Mucosa of descending colon (tissue), 3 donors: ENCODE results near the gene APIP. TPM values are rescaled to one million over a fixed set of nuclear protein-coding genes. Genes with fewer than 3 reads are reported as not detected.
"Not testable (repeated sequence)": the region's sequence is repeated elsewhere in the genome, so short reads cannot be mapped to it uniquely, and the experiment has no call there.

Experiments
- ATAC-seq: fragments of 200-7000 bp; cut with Tn5 transposase; one replicate; pipeline ENCODE4 v1.9.1; 2020; ENCODE audit warnings: mild to moderate bottlenecking, moderate library complexity
- DNase-seq, 3 donors: peaks; one replicate each; pipeline ENCODE4 v3.0.0-alpha.2; 2020
- H3K36me3 ChIP-seq: fragments of 200-600 bp; one replicate; pipeline ENCODE4 v1.8.0; 2021; ENCODE audit warnings: low read depth, mild to moderate bottlenecking
- H3K4me1 ChIP-seq: fragments of 200-600 bp; one replicate; pipeline ENCODE4 v1.8.0; 2021; ENCODE audit warnings: low read depth, mild to moderate bottlenecking
- H3K4me3 ChIP-seq: fragments of 200-600 bp; one replicate; pipeline ENCODE4 v1.8.0; 2021; ENCODE audit warnings: mild to moderate bottlenecking
- H3K9me3 ChIP-seq: fragments of 200-600 bp; one replicate; pipeline ENCODE4 v1.8.0; 2021; ENCODE audit warnings: mild to moderate bottlenecking
- CTCF ChIP-seq: fragments of 200-600 bp; IDR thresholded peaks from one replicate; pipeline ENCODE4 v1.8.0; 2022; ENCODE audit warnings: antibody characterized with exemption, mild to moderate bottlenecking
- intact Hi-C, 2 donors: fragments of 100-400 bp; cut with DNase I in 1 of 2; cut with micrococcal nuclease in 1 of 2; formaldehyde crosslinking; loops; one replicate each; pipeline versions ENCODE4 v1.11.0 to v1.11.1; 2022; cut with DNase I, micrococcal nuclease
- total RNA-seq, 3 donors: library from RNA; stranded (reverse); fragmentation: NEBNext Ultra II Directional in 2 of 3; extraction: Animal tissue kit (Norgen Biotek cat#: 25700) in 2 of 3; gene quantifications; one replicate each; pipeline versions ENCODE4 v1.2.1 to v1.2.4, GENCODE V29; 2021 to 2023
- donor health status: DM: no; HTN: no; CAD: no; lungs with moderate emphysema.
- donor health status: DM: no; HTN: no; CAD: no.
- donor health status: DM: no; HTN: yes; CAD: no.

The APIP gene
- total RNA-seq, 3 donors from 2014 or later: 22.7 to 59.4 (median 44.9) TPM

- TF ChIP-seq CTCF: no peak
- DNase-seq (no peak), ATAC-seq (no peak)
- Histone ChIP-seq H3K4me3 (no peak overlapping the region), H3K4me1 (peaks cover 7% of the 10 kb centered on the region), H3K9me3 (no peaks in the 10 kb centered on the region), H3K36me3 (no peaks in the 10 kb centered on the region)
- intact Hi-C loops: loop anchor here (10.0 kb wide), 2 partner anchors 474 to 564 kb away; no protein-coding TSS in a partner anchor
Observed at GRCh38 chr11:34921156-34921555, 5.0 kb upstream of the APIP start.

DNA sequence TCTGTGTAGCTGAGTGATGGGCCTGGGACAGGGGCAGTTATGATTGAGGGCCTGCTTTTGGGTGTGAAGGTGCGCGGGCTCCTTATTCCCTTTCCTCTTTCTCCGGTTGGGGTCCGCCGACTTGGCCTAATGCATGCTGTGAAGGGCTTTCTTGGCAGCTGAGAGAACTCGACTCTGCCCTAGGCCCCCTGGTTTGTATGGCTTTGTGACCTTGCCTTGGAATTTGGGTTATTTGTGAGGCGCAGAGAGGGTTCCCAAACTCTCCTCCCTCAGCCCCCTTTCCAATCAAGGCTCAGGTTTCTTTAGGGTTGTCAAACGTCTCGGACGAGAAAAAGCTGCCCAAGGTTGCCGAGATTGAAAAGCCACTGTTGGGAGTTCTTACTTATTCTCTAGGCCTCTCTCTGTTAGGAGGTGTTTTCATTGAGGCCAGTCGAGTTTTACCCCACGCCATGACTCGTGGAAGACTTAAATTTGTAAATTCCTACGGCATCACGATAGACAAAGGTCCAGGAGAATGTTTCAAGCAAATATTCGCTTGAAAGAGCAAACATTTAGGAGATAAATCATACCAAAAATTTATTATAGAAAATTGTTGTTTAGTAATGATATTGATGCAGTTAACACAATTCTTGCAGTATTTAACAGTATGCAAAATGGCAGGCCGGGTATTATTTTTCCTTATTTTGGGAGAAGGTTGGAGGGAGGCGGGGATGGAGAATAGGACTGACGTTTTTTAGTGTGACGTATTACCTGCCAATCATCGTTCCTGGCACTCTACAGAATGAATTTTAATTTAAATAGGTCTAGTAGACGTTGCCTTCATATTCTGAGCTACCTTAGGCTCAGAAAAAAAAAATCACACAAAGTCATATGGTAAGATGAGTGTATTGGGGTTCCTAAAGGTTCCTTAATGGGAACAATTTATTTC, 928 bp upstream of the APIP start:
- H3K9me3 ChIP-seq: no peaks in the 10 kb centered on the region
- ATAC-seq: peak; percentile 14
- no peak for TF ChIP-seq CTCF
- intact Hi-C loops: no loop called here
- H3K4me1 ChIP-seq: peaks cover 15% of the 10 kb centered on the region
- H3K4me3 ChIP-seq: peak overlapping the region; percentile 50
- H3K36me3 ChIP-seq: no peaks in the 10 kb centered on the region
- DNase-seq: no peak

DNA sequence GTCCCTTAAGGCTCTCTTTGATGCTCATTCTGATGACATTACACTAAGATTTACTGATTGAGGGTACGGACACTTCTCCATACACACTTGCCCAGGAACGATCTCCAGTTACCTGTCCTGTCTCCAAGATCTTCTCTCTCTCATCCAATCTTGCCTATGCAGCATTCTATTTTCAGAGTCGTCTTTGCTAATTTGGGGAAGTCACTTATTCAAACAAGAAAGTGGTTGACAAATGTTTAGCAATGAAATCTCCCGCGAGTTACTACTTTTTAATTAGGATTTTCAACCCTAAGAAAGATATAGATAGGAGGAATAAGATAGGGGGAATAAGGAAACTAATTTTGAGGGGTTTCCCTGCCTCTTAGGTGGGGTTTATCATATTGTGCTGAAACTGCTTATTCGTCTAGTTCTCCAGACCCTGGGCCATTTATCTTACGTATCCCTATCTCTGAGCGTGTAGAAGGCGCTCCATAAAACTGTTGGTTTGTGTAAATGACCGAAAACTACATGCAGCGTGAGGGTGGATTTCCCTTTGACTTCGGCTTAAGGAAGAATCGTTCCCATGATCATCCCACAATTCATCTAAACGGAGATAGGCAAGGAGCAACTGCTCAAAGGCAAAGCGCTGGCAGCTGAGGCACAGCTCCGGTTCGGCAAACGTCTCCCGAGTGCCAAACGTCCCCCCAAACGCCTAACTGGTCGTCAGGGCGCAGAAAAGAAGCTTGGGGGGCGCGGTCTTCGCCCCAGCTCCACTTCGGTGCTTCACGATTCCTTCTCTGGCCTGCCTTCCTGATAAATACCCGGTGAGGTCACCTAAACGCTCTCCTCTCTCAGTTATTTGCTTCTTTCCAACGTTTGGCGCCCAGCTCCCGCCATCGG, 804 bp downstream of the APIP start:
- no peaks in the 10 kb centered on the region for H3K9me3 ChIP-seq
- no peak for TF ChIP-seq CTCF
- H3K36me3 ChIP-seq: no peaks in the 10 kb centered on the region
- peak overlapping the region; percentile 50 for H3K4me3 ChIP-seq
- H3K4me1 ChIP-seq: peaks cover 15% of the 10 kb centered on the region
- peak; percentile 5 for ATAC-seq
- no peak for DNase-seq
- intact Hi-C loops: no loop called here

DNA sequence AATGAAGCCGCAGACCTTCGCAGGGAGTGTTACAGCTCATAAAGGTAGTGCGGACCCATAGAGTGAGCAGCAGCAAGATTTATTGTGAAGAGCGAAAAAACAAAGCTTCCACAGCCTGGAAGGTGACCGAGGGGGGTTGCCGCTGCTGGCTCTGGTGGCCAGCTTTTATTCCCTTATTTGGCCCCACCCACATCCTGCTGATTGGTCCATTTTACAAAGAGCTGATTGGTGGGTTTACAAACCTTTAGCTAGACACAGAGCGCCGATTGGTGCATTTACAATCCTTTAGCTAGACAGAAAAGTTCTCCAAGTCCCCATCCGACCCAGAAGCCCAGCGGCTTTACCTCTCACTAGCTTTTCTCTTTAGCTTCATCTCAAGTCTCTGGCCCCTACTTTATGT, 2.6 kb downstream of the APIP start:
- H3K9me3 ChIP-seq, DNase-seq, H3K4me3 ChIP-seq, ATAC-seq, intact Hi-C loops, H3K36me3 ChIP-seq: not testable (repeated sequence)
- H3K4me1 ChIP-seq: peaks cover 18% of the 10 kb centered on the region

DNA sequence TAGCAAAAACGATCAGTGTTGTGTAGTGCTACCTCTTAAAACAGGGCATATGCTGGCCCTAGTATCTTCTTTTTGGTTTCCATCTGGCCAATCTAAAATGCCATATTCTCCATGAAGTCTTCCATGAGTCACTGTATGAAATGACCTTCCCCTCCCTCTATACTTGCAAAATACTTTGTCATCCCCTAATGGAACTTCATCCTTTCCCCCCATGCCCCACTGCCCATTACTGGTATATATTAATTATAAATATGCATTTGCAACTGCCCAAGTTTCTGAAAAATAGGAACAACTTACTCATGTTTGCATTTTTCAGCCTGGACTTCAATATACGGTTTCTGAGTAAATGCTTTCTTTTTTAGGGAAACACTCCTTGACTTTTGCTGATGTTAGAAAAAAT, 4.5 kb downstream of the APIP start:
- no peak for ATAC-seq
- peaks cover 11% of the 10 kb centered on the region for H3K4me1 ChIP-seq
- intact Hi-C loops: no loop called here
- H3K36me3 ChIP-seq: no peaks in the 10 kb centered on the region
- H3K9me3 ChIP-seq: no peaks in the 10 kb centered on the region
- DNase-seq: no peak
- no peak for TF ChIP-seq CTCF
- no peak overlapping the region for H3K4me3 ChIP-seq

DNA sequence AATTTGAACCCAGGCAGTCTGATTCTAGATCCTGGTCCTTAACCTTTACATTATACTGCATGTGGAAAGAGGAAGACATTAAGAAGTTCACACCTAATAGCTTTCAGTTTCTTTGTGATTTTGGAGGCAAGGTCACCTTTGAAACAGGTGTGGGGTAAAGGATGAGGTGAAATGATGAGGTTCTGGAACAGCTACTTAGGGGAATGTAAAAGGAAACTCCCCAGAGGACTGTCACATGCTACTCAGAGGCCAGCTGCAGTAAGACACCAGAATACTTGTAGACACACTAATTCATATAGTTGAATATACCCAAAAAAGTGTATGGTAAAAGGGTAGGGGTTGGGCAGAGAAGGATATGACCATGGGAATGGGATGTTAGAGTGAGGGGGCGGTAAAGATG, 5.4 kb downstream of the APIP start:
- no peak overlapping the region for H3K4me3 ChIP-seq
- H3K4me1 ChIP-seq: peaks cover 11% of the 10 kb centered on the region
- TF ChIP-seq CTCF: no peak
- intact Hi-C loops: no loop called here
- DNase-seq: no peak
- no peaks in the 10 kb centered on the region for H3K9me3 ChIP-seq
- H3K36me3 ChIP-seq: no peaks in the 10 kb centered on the region
- ATAC-seq: no peak
